ENCODE measurements around the gene DENND4A.

DENND4A gene

DNA sequence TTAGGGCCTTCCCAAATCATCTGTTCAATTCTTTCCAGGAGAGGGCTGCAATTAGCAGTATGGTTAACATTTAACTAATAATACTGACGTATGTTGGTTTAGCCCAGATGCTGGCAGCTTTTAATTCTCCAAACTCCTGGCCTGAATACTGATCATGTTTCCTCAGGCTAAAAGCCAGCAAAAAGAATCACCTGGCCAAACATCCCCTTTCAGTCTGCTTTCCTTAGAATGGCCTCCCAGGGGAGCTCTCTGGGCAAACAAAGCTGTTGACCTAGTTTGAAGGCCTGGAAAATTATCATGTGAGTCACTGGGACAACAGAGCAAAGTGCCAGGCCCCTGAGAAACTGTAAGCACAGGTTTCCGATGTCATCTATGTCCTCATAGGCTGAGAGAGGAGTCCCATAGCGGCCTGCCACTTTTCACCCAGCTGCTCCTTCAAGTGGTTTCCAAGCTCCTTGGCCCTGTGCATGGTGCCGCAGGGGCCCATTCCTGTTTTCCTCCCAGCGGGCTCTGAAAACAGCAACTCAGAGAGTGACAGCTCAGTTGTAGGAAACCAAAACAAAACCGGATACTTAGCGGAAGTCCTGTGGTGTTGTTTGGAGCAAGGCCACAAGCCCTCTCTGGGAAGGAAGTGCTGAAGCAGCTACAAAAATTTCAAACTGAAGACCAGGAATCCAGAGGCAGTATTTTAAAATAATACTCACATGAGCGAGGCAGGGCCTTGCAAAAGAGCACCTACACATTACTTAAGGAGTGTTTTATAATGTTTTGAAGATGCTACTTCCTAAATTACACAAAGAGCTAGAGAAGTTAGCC, 40.7 kb upstream of the DENND4A start:
- H3K27ac ChIP-seq (ENCODE audit: low read depth, low read length): peak overlapping the region; percentile 98
- peak overlapping the region; percentile 20; the same call in 1 of the 2 replicates for H3K4me3 ChIP-seq (ENCODE audit: low read depth, low read length)
- peak overlapping the region; percentile 56 for H3K9ac ChIP-seq (ENCODE audit: low read depth, low read length)
- no peaks in the 10 kb centered on the region for H3K36me3 ChIP-seq (ENCODE audit: control insufficient read depth, insufficient read depth, low read length)
- H3K9me3 ChIP-seq (ENCODE audit: control insufficient read depth, insufficient read depth, low read length): no peaks in the 10 kb centered on the region
- peaks cover 19% of the 10 kb centered on the region for H3K4me1 ChIP-seq (ENCODE audit: control insufficient read depth, insufficient read depth, low read length)
- H3K27me3 ChIP-seq (ENCODE audit: control insufficient read depth, insufficient read depth, low read length): no peaks in the 10 kb centered on the region

GRCh38 chr15:65829130-65829764, 37.2 kb upstream of the DENND4A start:
- Histone ChIP-seq H3K4me1 (ENCODE audit: control insufficient read depth, insufficient read depth, low read length) (peaks cover 27% of the 10 kb centered on the region), H3K27ac (ENCODE audit: low read depth, low read length) (peak overlapping the region; percentile 9), H3K36me3 (ENCODE audit: control insufficient read depth, insufficient read depth, low read length) (no peaks in the 10 kb centered on the region), H3K9me3 (ENCODE audit: control insufficient read depth, insufficient read depth, low read length) (no peaks in the 10 kb centered on the region), H3K9ac (ENCODE audit: low read depth, low read length) (no peak overlapping the region), H3K4me3 (ENCODE audit: low read depth, low read length) (no peak overlapping the region), H3K27me3 (ENCODE audit: control insufficient read depth, insufficient read depth, low read length) (no peaks in the 10 kb centered on the region)

DNA sequence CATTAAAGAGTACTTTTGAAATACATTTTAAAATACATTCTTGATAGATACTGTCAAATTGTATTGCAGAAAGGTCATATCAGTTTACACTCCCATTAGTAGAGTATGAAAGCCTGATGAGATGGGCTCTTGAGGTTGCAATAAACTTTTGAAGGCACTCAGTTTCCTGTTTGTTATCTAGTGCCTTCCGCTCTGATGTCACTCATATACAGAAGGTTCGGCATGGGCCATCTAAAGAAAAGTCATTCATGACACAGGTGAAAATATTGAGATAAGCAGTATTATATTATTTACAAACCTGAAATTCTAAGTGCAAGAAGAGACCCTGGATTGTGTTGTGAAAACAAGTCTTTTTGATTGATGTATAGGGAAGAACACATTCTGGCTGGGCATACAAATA, 36.5 kb upstream of the DENND4A start:
- no peaks in the 10 kb centered on the region for H3K27me3 ChIP-seq (ENCODE audit: control insufficient read depth, insufficient read depth, low read length)
- H3K9ac ChIP-seq (ENCODE audit: low read depth, low read length): no peak overlapping the region
- peaks cover 21% of the 10 kb centered on the region for H3K4me1 ChIP-seq (ENCODE audit: control insufficient read depth, insufficient read depth, low read length)
- H3K36me3 ChIP-seq (ENCODE audit: control insufficient read depth, insufficient read depth, low read length): no peaks in the 10 kb centered on the region
- H3K4me3 ChIP-seq (ENCODE audit: low read depth, low read length): no peak overlapping the region
- H3K27ac ChIP-seq (ENCODE audit: low read depth, low read length): no peak overlapping the region
- no peaks in the 10 kb centered on the region for H3K9me3 ChIP-seq (ENCODE audit: control insufficient read depth, insufficient read depth, low read length)

DNA sequence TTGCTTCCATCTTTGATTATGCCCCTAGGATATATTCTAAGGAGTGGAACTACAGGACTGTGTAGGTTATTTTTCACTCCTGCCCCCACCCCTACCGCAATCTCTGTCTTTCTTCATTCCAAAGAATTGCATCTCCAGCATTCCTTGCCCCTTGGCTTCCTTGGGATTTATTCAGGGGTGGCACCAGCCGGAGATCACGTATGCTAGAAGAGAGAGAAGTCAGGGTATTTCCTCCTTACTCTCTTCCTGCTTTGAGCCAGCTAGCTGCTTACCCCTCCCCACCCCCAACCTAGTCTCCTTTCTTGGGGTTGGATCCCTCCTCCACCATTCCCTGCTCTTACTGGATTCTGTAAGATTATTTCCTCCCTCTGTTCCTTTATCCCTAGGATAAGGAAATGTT, 35.0 kb upstream of the DENND4A start:
- Histone ChIP-seq H3K36me3 (ENCODE audit: control insufficient read depth, insufficient read depth, low read length) (no peaks in the 10 kb centered on the region), H3K4me1 (ENCODE audit: control insufficient read depth, insufficient read depth, low read length) (peaks cover 8% of the 10 kb centered on the region; the same call in 1 of the 2 replicates), H3K4me3 (ENCODE audit: low read depth, low read length) (no peak overlapping the region)

DNA sequence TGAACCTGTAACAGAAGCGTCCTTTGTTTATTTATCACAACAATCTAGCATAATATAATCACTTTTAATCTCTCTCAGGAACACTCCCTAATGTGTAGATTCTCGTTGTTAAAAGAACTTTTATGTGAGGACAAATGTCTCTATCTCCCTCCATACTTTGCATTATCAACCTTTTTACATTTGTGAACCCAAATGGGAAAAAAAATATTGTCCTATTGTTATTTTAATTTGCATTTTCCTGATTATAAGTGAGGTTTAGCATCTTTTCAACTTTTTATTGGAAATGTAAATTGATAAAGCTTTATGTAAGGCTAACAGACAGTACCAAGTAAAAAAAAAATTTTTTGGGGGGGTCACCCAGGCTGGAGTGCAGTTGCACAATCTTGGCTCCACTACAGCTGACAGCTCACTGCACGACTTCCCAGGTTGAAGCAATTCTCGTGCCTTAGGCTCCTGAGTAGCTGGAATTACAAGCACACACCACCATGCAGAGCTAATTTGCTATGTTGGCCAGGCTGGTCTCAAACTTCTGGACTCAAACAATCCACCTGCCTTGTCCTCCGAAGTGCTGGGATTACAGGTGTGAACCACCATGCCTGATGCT, 33.0 kb upstream of the DENND4A start:
- Histone ChIP-seq H3K4me1 (ENCODE audit: control insufficient read depth, insufficient read depth, low read length) (peaks cover 8% of the 10 kb centered on the region; the same call in 1 of the 2 replicates), H3K27ac (ENCODE audit: low read depth, low read length) (no peak overlapping the region), H3K36me3 (ENCODE audit: control insufficient read depth, insufficient read depth, low read length) (no peaks in the 10 kb centered on the region), H3K9me3 (ENCODE audit: control insufficient read depth, insufficient read depth, low read length) (no peaks in the 10 kb centered on the region), H3K9ac (ENCODE audit: low read depth, low read length) (no peak overlapping the region), H3K4me3 (ENCODE audit: low read depth, low read length) (no peak overlapping the region), H3K27me3 (ENCODE audit: control insufficient read depth, insufficient read depth, low read length) (no peaks in the 10 kb centered on the region)

More for the DNA sequence above, 35.0 kb upstream of the DENND4A start:
- no peak overlapping the region for H3K9ac ChIP-seq (ENCODE audit: low read depth, low read length)
- no peak overlapping the region for H3K27ac ChIP-seq (ENCODE audit: low read depth, low read length)
- no peaks in the 10 kb centered on the region for H3K27me3 ChIP-seq (ENCODE audit: control insufficient read depth, insufficient read depth, low read length)
- H3K9me3 ChIP-seq (ENCODE audit: control insufficient read depth, insufficient read depth, low read length): no peaks in the 10 kb centered on the region

GRCh38 chr15:65824031-65824743, 32.1 kb upstream of the DENND4A start:
- H3K27ac ChIP-seq (ENCODE audit: low read depth, low read length): peak overlapping the region; percentile 62
- H3K27me3 ChIP-seq (ENCODE audit: control insufficient read depth, insufficient read depth, low read length): no peaks in the 10 kb centered on the region
- H3K9me3 ChIP-seq (ENCODE audit: control insufficient read depth, insufficient read depth, low read length): no peaks in the 10 kb centered on the region
- H3K9ac ChIP-seq (ENCODE audit: low read depth, low read length): no peak overlapping the region
- H3K4me3 ChIP-seq (ENCODE audit: low read depth, low read length): no peak overlapping the region
- no peaks in the 10 kb centered on the region for H3K36me3 ChIP-seq (ENCODE audit: control insufficient read depth, insufficient read depth, low read length)
- H3K4me1 ChIP-seq (ENCODE audit: control insufficient read depth, insufficient read depth, low read length): peaks cover 8% of the 10 kb centered on the region; the same call in 1 of the 2 replicates

DNA sequence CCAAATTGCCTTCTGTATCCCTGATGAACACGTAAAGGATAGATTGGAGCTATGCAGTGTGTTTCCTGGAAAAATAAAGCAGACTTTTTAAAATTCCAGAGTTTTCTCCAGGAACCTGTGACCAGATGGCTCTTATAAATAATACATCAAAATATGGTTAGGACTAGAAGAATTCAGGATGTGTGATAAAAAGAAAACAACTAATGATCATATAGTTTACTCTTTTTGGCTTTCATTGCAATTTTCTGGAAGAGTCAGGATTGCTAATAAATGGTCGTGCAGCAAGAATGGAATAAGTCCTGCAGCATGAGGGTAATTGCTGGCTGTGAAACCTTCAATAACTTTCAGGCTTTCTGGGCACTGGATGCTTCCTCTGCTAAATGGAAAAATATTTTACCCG, 30.2 kb upstream of the DENND4A start:
- Histone ChIP-seq H3K4me3 (ENCODE audit: low read depth, low read length) (no peak overlapping the region), H3K9ac (ENCODE audit: low read depth, low read length) (no peak overlapping the region), H3K9me3 (ENCODE audit: control insufficient read depth, insufficient read depth, low read length) (no peaks in the 10 kb centered on the region), H3K4me1 (ENCODE audit: control insufficient read depth, insufficient read depth, low read length) (peaks cover 7% of the 10 kb centered on the region; the same call in 1 of the 2 replicates), H3K27ac (ENCODE audit: low read depth, low read length) (no peak overlapping the region), H3K36me3 (ENCODE audit: control insufficient read depth, insufficient read depth, low read length) (no peaks in the 10 kb centered on the region), H3K27me3 (ENCODE audit: control insufficient read depth, insufficient read depth, low read length) (no peaks in the 10 kb centered on the region)

GRCh38 chr15:65821070-65821469, 29.0 kb upstream of the DENND4A start:
- Histone ChIP-seq H3K9ac (ENCODE audit: low read depth, low read length) (no peak overlapping the region), H3K4me1 (ENCODE audit: control insufficient read depth, insufficient read depth, low read length) (peaks cover 3% of the 10 kb centered on the region; the same call in 1 of the 2 replicates), H3K36me3 (ENCODE audit: control insufficient read depth, insufficient read depth, low read length) (no peaks in the 10 kb centered on the region), H3K9me3 (ENCODE audit: control insufficient read depth, insufficient read depth, low read length) (no peaks in the 10 kb centered on the region), H3K27me3 (ENCODE audit: control insufficient read depth, insufficient read depth, low read length) (no peaks in the 10 kb centered on the region), H3K4me3 (ENCODE audit: low read depth, low read length) (no peak overlapping the region), H3K27ac (ENCODE audit: low read depth, low read length) (no peak overlapping the region)

DNA sequence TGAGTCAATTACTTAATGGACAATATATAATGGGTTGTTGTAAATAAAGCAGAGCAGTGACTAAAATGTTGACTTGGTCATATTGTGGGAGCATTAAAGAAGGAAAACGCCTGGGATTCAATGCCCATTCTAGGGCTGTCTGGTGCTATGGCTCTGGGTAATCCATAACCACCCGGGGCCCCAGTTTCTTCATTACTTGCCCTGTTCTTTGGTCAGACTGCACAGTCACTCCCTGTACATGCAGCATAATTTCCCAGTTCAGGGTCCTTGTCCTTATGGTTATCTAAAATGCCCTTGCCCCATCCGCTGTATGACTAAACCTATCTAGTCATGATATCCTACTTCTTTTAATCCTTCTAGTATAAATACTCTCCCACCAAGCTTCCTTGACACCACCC, 27.5 kb upstream of the DENND4A start:
- no peak overlapping the region for H3K4me3 ChIP-seq (ENCODE audit: low read depth, low read length)
- H3K9me3 ChIP-seq (ENCODE audit: control insufficient read depth, insufficient read depth, low read length): no peaks in the 10 kb centered on the region
- no peak overlapping the region for H3K27ac ChIP-seq (ENCODE audit: low read depth, low read length)
- H3K36me3 ChIP-seq (ENCODE audit: control insufficient read depth, insufficient read depth, low read length): no peaks in the 10 kb centered on the region
- H3K4me1 ChIP-seq (ENCODE audit: control insufficient read depth, insufficient read depth, low read length): peaks cover 3% of the 10 kb centered on the region; the same call in 1 of the 2 replicates
- no peak overlapping the region for H3K9ac ChIP-seq (ENCODE audit: low read depth, low read length)
- H3K27me3 ChIP-seq (ENCODE audit: control insufficient read depth, insufficient read depth, low read length): no peaks in the 10 kb centered on the region

- no peak overlapping the region for H3K4me3 ChIP-seq (ENCODE audit: low read depth, low read length)
- H3K4me1 ChIP-seq (ENCODE audit: control insufficient read depth, insufficient read depth, low read length): no peaks in the 10 kb centered on the region; the same call in 1 of the 2 replicates
- H3K9me3 ChIP-seq (ENCODE audit: control insufficient read depth, insufficient read depth, low read length): no peaks in the 10 kb centered on the region
- no peaks in the 10 kb centered on the region for H3K36me3 ChIP-seq (ENCODE audit: control insufficient read depth, insufficient read depth, low read length)
- no peaks in the 10 kb centered on the region for H3K27me3 ChIP-seq (ENCODE audit: control insufficient read depth, insufficient read depth, low read length)
- H3K9ac ChIP-seq (ENCODE audit: low read depth, low read length): no peak overlapping the region
- no peak overlapping the region for H3K27ac ChIP-seq (ENCODE audit: low read depth, low read length)
Observed at GRCh38 chr15:65818927-65819562, 27.0 kb upstream of the DENND4A start.
